Measurements from ENCODE around the gene FAF2. TPM values are rescaled to one million over a fixed set of nuclear protein-coding genes. Genes with fewer than 3 reads are reported as not detected.
A peak's percentile ranks its signal among the peaks of the same experiment; 100 is the strongest.

Gene FAF2
- total RNA-seq, 1 donor from 2014 or later, result 34.2 TPM

DNA sequence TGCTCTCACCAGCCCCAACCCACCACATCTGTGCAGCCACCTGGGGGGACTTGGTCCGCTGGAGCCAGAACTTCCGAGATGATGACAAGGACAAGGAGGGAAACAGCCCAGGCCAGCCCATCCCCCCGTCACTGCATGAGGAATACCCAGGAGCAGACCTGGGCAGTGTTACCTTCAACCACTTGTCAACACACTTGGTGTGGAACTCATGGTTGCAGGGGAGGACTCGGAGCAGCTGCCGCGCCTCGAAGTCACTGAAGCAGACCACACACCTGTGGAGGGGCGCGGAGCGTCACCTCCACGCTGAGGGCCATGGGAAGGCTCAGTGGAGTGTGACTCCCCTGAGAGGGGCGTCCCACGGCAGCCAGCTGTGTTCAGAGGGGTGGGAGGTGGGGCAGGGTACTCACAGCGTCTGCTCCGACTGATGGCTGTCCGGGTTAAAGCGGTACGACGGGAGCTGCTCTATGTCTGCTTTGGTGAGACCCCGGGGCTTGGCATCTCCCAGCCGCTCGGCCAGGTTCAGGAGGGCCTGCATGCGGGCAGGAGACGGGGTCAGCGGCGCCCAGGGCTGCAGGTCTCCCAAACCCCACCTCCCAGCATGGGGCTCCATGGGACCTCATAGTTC is 81.0 kb downstream of the FAF2 start:
- no peak for DNase-seq (ENCODE audit: low spot score)

DNA sequence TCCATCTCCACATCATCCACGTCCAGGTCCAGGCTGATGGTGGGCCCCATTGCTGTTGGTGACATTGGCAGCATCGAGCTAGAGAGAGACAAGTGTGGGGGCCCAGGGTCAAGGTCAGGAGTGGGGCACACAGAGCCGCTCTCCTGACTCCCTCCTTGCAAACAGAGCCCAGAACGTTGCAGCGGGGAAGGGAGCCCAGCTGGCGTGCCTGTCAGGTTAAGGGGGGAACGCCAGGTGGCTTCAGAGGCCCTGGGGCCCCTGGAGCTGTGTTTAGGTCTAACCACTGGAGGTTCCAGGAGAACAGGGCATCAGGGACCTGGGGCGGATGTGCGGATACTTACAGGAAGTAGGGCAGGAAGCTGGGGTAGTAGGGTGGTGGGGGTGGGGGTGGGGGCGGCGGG is 81.6 kb downstream of the FAF2 start:
- DNase-seq (ENCODE audit: low spot score), result no peak

DNA sequence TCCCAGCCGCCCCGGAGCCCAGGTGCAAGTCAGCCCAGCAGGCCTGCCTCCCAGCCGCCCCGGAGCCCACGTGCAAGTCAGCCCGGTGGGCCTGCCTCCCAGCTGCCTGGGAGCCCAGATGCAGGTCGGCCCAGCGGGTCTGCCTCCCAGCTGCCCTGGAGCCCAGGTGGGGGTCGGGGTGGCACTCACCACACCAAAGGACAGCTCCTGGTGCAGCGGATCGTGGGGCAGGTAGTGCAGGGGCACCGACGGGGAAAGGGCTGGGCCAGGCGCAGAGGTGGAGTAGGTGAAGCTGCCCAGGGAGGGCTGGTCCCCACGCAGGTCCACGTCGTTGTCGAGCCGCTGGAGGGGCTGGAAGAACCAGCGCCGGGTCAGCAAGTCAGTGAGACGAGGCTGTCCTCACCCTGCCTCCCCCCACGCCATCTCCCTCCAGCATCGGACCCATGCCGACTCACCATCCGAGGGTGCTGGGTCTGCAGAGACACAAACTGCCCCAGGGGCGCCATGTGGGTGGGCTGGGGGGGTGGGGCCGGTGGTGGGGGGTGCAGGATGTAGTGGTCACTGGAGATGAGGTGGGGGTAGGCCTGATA is 82.3 kb downstream of the FAF2 start:
- DNase-seq (ENCODE audit: low spot score), result no peak

- no peak for DNase-seq (ENCODE audit: low spot score)
These were observed 83.1 kb downstream of the FAF2 start for GRCh38 chr5:176530983-176531901.

DNA sequence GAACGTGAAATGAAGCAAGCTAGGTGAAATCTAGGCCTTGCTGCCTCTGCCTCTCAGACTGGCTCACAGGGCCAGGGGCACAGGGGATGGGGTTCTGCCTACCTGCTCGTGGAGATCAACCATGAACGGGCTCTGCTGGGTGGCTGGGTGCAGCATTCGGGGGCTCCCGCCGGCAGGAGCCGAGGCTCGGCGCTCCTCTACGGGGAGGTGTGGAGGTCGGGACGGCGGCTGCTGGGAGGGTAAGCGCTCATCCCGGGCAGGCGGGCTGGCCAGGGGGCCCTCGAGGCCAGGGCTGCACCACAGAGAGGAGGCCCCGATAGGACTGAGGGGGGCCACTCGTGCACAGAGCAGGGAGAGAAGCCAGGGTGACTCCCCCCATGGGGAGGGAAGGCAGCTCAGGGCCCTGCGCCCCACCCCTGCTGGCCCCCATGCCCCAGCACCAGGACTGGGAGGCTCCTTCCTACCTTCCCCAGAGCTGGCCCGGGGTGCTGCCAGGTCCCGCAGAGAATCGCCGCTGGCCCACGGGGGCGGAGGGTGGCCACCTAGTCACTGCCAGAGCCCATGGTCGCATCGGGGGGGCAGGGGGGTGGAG is 83.8 kb downstream of the FAF2 start:
- DNase-seq (ENCODE audit: low spot score), result no peak

- DNase-seq (ENCODE audit: low spot score), result no peak
These were observed 84.6 kb downstream of the FAF2 start for GRCh38 chr5:176532795-176533194.

- no peak for DNase-seq (ENCODE audit: low spot score)
These were observed 85.2 kb downstream of the FAF2 start for GRCh38 chr5:176533390-176533789.

- no peak for DNase-seq (ENCODE audit: low spot score)
These were observed 85.9 kb downstream of the FAF2 start for GRCh38 chr5:176533894-176534611.

DNA sequence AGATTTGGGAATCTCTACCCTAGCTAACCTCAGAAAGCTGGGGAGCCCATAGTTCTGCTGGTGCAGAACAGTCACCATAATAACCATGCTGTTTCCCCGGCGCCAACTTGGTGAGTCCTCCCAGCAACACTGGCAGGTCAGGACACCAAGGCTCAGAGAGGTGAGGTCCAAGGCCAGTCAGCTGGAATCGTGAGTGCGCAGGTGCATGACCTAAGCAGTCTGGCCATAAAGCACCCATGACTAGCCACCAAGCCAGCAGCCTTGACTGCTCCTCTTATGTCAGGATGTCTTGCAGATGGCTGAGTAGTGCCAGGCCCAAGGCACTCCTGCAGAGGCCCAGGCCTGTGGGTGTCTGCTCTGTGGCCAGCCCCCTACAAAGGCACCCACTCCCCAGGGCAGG is 86.5 kb downstream of the FAF2 start:
- no peak for DNase-seq (ENCODE audit: low spot score)

DNA sequence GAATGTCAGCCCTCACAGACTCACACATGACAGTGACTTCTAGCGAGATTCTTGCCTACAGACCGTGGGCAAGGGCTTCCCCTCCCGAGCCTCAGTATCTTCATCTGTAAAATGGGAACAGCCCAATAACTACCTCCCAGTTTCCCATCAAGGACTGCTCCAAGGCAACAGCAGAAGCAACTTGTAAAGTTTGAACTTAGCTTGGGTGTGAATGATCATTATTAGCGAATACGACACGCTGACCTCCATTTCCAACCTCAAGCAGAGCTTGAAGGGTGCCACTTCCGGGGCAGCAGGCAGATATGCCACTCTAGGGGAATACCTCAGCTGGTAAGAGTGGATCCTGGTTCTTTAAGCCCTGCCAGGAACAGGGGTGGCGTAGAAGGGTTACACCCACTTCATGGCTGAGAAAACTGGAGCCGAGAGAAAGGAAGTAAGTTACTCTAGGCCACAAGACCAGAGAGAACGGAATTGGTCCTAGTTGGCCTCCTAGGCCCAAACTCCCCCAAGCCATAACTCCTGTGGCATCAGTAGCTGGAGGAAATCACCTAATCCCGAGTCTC is 87.0 kb downstream of the FAF2 start:
- no peak for DNase-seq (ENCODE audit: low spot score)

DNA sequence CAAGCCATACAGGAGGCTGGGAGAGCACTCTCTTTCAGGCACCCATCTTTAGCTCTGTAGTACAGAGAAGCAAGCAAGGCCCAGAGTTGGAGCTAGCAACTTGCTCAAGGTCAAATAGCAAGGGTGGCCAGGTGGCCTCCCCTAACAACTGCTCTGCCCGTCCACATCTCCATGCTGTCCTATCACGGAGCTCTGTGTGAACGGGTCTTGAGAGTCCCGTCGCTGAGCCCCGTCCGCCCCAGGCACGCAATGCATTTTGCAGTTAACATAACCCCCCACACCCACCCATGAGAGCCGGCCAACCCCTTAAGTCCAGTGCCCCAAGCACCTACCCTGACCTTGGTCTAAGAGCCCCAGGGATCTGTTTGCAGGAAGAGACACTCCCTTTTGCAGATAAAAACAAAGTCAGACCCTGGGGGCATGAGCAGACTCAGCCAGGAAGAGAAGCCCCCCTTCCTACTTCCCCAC is 87.5 kb downstream of the FAF2 start:
- DNase-seq (ENCODE audit: low spot score), result no peak

GRCh38 chr5:176536132-176536901 is 88.1 kb downstream of the FAF2 start:
- DNase-seq (ENCODE audit: low spot score), result peak; percentile 93

GRCh38 chr5:176536902-176537553 is 88.8 kb downstream of the FAF2 start, which contains the start of gene RNF44:
Gene RNF44, minus strand, starts transcription at chr5:176537402. Its CDS starts 4,930 bp downstream, at chr5:176532472.
- DNase-seq (ENCODE audit: low spot score), result peak; percentile 99

DNA sequence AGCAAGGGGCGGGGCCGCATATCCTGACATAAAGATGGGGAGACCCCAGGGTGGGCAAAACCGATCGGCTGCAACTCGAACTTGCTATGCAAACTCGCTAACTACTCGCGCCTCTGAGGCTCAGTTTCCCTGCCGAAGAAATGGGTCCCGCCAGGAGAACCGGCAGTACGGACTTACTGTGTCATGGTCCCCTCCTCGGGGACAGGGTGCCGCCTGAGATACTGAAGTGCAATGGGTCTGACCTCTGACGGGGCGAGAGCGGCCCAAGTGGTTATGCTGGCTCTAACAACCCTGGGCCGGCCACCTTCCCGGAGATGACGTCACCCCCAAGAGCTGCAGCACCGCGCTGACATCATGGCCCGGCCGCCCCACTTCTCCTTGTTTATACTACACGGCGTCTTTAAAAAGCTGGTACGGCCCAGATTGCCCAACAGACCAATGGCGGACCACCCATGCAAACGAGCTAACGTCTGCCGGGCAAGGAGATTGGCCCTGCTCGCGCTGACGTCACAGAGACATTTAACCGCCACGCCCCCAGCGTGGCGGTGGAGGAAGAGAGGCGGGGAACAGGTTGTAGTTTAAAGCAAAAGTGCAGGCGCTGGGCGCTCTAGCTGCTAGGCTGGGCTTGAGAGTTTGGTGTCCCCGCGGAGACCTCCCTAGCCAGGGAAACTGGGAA is 89.5 kb downstream of the FAF2 start:
- DNase-seq (ENCODE audit: low spot score), result peak; percentile 99

- no peak for DNase-seq (ENCODE audit: low spot score)
These were observed 90.2 kb downstream of the FAF2 start for GRCh38 chr5:176538230-176538988.

- no peak for DNase-seq (ENCODE audit: low spot score)
These were observed 90.8 kb downstream of the FAF2 start for GRCh38 chr5:176538989-176539384.

GRCh38 chr5:176540476-176540899 is 92.3 kb downstream of the FAF2 start:
- no peak for DNase-seq (ENCODE audit: low spot score)

GRCh38 chr5:176540956-176541337 is 92.8 kb downstream of the FAF2 start:
- no peak for DNase-seq (ENCODE audit: low spot score)
